ENCODE measurements around the gene SMAD5.

- TF ChIP-seq, protein P1, sequence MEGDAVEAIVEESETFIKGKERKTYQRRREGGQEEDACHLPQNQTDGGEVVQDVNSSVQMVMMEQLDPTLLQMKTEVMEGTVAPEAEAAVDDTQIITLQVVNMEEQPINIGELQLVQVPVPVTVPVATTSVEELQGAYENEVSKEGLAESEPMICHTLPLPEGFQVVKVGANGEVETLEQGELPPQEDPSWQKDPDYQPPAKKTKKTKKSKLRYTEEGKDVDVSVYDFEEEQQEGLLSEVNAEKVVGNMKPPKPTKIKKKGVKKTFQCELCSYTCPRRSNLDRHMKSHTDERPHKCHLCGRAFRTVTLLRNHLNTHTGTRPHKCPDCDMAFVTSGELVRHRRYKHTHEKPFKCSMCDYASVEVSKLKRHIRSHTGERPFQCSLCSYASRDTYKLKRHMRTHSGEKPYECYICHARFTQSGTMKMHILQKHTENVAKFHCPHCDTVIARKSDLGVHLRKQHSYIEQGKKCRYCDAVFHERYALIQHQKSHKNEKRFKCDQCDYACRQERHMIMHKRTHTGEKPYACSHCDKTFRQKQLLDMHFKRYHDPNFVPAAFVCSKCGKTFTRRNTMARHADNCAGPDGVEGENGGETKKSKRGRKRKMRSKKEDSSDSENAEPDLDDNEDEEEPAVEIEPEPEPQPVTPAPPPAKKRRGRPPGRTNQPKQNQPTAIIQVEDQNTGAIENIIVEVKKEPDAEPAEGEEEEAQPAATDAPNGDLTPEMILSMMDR (IDR thresholded peaks at IDR 0.05), result no peak
- TF ChIP-seq POLR2A (IDR thresholded peaks at IDR 0.05), result peak; percentile 75 to 78
Observed at GRCh38 chr5:136132557-136133221, at the start of gene SMAD5.
